ENCODE results near the gene UQCC5.

DNA sequence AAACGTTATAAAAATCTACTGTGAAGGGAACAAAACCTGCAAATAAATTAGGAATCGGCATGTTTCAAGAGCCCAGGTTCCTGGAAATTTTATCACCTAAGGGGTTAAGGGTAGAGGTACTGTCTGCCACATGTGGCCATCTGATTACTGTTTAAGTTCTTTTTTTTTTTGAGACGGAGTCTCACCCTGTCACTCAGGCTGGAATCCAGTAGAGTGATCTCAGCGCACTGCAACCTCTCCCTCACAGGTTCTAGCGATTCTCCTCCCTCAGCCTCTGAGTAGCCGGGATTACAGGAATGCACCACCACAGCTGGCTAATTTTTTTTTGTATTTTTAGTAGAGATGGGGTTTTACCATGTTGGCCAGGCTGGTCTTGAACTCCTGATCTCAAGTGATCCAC is 35.8 kb downstream of the UQCC5 start:
- TF ChIP-seq, protein P1, sequence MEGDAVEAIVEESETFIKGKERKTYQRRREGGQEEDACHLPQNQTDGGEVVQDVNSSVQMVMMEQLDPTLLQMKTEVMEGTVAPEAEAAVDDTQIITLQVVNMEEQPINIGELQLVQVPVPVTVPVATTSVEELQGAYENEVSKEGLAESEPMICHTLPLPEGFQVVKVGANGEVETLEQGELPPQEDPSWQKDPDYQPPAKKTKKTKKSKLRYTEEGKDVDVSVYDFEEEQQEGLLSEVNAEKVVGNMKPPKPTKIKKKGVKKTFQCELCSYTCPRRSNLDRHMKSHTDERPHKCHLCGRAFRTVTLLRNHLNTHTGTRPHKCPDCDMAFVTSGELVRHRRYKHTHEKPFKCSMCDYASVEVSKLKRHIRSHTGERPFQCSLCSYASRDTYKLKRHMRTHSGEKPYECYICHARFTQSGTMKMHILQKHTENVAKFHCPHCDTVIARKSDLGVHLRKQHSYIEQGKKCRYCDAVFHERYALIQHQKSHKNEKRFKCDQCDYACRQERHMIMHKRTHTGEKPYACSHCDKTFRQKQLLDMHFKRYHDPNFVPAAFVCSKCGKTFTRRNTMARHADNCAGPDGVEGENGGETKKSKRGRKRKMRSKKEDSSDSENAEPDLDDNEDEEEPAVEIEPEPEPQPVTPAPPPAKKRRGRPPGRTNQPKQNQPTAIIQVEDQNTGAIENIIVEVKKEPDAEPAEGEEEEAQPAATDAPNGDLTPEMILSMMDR (IDR thresholded peaks at IDR 0.05), result no peak
- no peak for TF ChIP-seq POLR2A (IDR thresholded peaks at IDR 0.05)

Data from lower leg skin (tissue), 3 donors.